Liver (tissue), 3 donors: ENCODE results near the gene PHC2.

Experiments
- CTCF ChIP-seq: fragments of 150-350 bp; IDR thresholded peaks from 2 replicates; pipeline ENCODE4 v1.5.1; 2017; ENCODE audit warnings: improper control_type of control experiment, low read depth, low read length; ENCODE audit not compliant: missing input control
- EGR1 ChIP-seq, 2 donors: IDR thresholded peaks; 2 replicates each; pipeline ENCODE4 v1.6.1; 2016 to 2018; ENCODE audit warnings: antibody characterized with exemption in 2 of 2, low read depth in 2 of 2
- FOXA1 ChIP-seq: IDR thresholded peaks from 2 replicates; pipeline ENCODE4 v1.6.1; 2016; ENCODE audit warnings: antibody characterized with exemption
- GABPA ChIP-seq, 2 donors: IDR thresholded peaks in 1 of 2; conservative IDR thresholded peaks in 1 of 2; 2 replicates each; pipeline ENCODE4 v1.6.1; 2016; ENCODE audit warnings: antibody characterized with exemption in 2 of 2, mild to moderate bottlenecking in 1 of 2, moderate library complexity in 1 of 2
- HNF4A ChIP-seq, 2 donors: conservative IDR thresholded peaks; 2 replicates each; pipeline ENCODE4 v1.6.1; 2016; ENCODE audit warnings: antibody characterized with exemption in 2 of 2, mild to moderate bottlenecking in 2 of 2
- HNF4G ChIP-seq: IDR thresholded peaks from 2 replicates; pipeline ENCODE4 v1.6.1; 2016; ENCODE audit warnings: antibody characterized with exemption
- JUND ChIP-seq, 2 donors: IDR thresholded peaks; 2 replicates each; pipeline ENCODE4 v1.6.1; 2016; ENCODE audit warnings: antibody characterized with exemption in 2 of 2
- MAX ChIP-seq: IDR thresholded peaks from 2 replicates; pipeline ENCODE4 v1.6.1; 2016; ENCODE audit warnings: antibody characterized with exemption
- RAD21 ChIP-seq, 2 donors: IDR thresholded peaks; 2 replicates each; pipeline ENCODE4 v1.6.1; 2016; ENCODE audit warnings: antibody characterized with exemption in 2 of 2, mild to moderate bottlenecking in 2 of 2
- SP1 ChIP-seq: IDR thresholded peaks from 2 replicates; pipeline ENCODE4 v1.6.1; 2018; ENCODE audit warnings: antibody characterized with exemption, mild to moderate bottlenecking
- TAF1 ChIP-seq: conservative IDR thresholded peaks from 2 replicates; pipeline ENCODE4 v1.6.1; 2016; ENCODE audit warnings: antibody characterized with exemption, mild to moderate bottlenecking
- TF ChIP-seq, protein P1 (sequence below): IDR thresholded peaks from 2 replicates; pipeline ENCODE4 v1.6.1; 2016; ENCODE audit warnings: antibody characterized with exemption, mild to moderate bottlenecking
- TF ChIP-seq, protein P2 (sequence below): IDR thresholded peaks from 2 replicates; pipeline ENCODE4 v1.6.1; 2016; ENCODE audit warnings: antibody characterized with exemption
- donor health status: healthy.
- donor health status: healthy.

DNA sequence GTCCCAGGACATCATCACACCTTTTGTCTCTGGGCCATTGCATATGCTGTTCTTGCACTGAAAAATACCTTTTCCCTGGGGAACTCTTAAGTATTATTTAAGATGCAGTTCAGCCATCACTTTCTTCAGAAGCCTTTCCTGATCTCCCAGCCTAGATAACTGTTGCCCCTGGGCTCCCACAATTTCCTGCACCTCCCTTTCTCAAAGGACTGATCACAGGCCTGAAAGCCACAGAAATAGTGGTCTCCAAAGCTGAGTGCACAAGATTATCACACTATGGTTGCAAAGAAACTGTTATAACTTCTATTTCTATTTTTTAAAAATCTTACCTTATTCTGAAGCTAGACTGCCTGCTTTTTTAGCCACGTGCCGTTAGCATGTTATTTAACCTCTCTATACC lies 38.8 kb upstream of the PHC2 start:
- TF ChIP-seq CTCF = no peak
- TF ChIP-seq, protein P1, sequence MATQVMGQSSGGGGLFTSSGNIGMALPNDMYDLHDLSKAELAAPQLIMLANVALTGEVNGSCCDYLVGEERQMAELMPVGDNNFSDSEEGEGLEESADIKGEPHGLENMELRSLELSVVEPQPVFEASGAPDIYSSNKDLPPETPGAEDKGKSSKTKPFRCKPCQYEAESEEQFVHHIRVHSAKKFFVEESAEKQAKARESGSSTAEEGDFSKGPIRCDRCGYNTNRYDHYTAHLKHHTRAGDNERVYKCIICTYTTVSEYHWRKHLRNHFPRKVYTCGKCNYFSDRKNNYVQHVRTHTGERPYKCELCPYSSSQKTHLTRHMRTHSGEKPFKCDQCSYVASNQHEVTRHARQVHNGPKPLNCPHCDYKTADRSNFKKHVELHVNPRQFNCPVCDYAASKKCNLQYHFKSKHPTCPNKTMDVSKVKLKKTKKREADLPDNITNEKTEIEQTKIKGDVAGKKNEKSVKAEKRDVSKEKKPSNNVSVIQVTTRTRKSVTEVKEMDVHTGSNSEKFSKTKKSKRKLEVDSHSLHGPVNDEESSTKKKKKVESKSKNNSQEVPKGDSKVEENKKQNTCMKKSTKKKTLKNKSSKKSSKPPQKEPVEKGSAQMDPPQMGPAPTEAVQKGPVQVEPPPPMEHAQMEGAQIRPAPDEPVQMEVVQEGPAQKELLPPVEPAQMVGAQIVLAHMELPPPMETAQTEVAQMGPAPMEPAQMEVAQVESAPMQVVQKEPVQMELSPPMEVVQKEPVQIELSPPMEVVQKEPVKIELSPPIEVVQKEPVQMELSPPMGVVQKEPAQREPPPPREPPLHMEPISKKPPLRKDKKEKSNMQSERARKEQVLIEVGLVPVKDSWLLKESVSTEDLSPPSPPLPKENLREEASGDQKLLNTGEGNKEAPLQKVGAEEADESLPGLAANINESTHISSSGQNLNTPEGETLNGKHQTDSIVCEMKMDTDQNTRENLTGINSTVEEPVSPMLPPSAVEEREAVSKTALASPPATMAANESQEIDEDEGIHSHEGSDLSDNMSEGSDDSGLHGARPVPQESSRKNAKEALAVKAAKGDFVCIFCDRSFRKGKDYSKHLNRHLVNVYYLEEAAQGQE = no peak
- no peak for TF ChIP-seq FOXA1
- TF ChIP-seq EGR1 (IDR thresholded peaks at IDR 0.05; ENCODE audit: low read depth in 2 of 2) = no peak
- TF ChIP-seq, protein P2, sequence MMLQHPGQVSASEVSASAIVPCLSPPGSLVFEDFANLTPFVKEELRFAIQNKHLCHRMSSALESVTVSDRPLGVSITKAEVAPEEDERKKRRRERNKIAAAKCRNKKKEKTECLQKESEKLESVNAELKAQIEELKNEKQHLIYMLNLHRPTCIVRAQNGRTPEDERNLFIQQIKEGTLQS = no peak
- no peak for TF ChIP-seq HNF4A (conservative IDR thresholded peaks at IDR 0.05)
- no peak for TF ChIP-seq JUND (IDR thresholded peaks at IDR 0.05)
- TF ChIP-seq TAF1 = no peak
- TF ChIP-seq SP1 = no peak
- no peak for TF ChIP-seq MAX
- no peak for TF ChIP-seq RAD21 (IDR thresholded peaks at IDR 0.05)
- no peak for TF ChIP-seq GABPA (IDR thresholded peaks at IDR 0.05 in 1 of 2, conservative IDR thresholded peaks at IDR 0.05 in 1 of 2)
- TF ChIP-seq HNF4G = no peak
